ENCODE results near the gene CD151. TPM values are rescaled to one million over a fixed set of nuclear protein-coding genes. Genes with fewer than 3 reads are reported as not detected.

The CD151 gene
- total RNA-seq, 2 donors from 2014 or later: 371 to 396 TPM

DNA sequence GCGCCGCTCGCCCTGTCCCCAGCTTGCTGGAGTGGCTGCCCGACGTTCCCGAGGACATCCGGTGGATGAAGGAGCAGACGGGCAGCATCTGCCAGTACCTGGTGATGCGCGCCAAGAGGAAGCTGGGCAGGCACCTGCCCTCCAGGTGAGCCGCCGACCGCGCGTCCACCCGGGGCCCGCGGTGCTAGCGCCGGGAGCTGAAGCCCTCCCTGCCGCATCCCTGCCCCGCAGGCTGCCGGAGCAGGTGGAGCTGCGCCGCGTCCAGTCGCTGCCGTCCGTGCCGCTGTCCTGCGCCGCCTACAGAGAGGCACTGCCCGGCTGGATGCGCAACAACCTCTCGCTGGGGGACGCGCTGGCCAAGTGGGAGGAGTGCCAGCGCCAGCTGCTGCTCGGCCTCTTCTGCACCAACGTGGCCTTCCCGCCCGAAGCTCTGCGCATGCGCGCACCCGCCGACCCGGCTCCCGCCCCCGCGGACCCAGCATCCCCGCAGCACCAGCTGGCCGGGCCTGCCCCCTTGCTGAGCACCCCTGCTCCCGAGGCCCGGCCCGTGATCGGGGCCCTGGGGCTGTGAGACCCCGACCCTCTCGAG, 8.4 kb upstream of the CD151 start:
- H3K4me1 ChIP-seq: peaks cover 46% of the 10 kb centered on the region
- H3K36me3 ChIP-seq: peaks cover 7% of the 10 kb centered on the region
- peaks cover 6% of the 10 kb centered on the region for H3K27me3 ChIP-seq
- H3K4me3 ChIP-seq: no peak overlapping the region
- no peaks in the 10 kb centered on the region for H3K9me3 ChIP-seq
- peak overlapping the region; percentile 13 to 84 for H3K9ac ChIP-seq (ENCODE audit: low read depth in 2 of 2, low read length in 2 of 2)
- peak overlapping the region; percentile 93 for H3K27ac ChIP-seq
- intact Hi-C loops (cut with DNase I): no loop called here
- TF ChIP-seq, protein P1, sequence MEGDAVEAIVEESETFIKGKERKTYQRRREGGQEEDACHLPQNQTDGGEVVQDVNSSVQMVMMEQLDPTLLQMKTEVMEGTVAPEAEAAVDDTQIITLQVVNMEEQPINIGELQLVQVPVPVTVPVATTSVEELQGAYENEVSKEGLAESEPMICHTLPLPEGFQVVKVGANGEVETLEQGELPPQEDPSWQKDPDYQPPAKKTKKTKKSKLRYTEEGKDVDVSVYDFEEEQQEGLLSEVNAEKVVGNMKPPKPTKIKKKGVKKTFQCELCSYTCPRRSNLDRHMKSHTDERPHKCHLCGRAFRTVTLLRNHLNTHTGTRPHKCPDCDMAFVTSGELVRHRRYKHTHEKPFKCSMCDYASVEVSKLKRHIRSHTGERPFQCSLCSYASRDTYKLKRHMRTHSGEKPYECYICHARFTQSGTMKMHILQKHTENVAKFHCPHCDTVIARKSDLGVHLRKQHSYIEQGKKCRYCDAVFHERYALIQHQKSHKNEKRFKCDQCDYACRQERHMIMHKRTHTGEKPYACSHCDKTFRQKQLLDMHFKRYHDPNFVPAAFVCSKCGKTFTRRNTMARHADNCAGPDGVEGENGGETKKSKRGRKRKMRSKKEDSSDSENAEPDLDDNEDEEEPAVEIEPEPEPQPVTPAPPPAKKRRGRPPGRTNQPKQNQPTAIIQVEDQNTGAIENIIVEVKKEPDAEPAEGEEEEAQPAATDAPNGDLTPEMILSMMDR (IDR thresholded peaks at IDR 0.05): no peak
- DNase-seq: peak; percentile 81

DNA sequence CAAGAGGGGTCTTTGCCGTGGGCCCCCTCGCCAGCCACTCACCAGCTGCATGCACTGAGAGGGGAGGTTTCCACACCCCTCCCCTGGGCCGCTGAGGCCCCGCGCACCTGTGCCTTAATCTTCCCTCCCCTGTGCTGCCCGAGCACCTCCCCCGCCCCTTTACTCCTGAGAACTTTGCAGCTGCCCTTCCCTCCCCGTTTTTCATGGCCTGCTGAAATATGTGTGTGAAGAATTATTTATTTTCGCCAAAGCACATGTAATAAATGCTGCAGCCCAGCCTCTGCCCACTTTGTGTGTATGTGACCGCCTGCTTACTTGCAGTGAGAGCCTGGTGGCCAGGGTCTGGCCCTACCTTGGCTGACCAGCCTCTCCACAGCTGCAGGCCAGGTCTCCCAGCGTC, 7.8 kb upstream of the CD151 start:
- Histone ChIP-seq H3K9me3 (no peaks in the 10 kb centered on the region), H3K27me3 (peaks cover 6% of the 10 kb centered on the region), H3K4me1 (peaks cover 51% of the 10 kb centered on the region), H3K4me3 (no peak overlapping the region), H3K9ac (ENCODE audit: low read depth in 2 of 2, low read length in 2 of 2) (peak overlapping the region; percentile 1 to 84), H3K36me3 (peaks cover 7% of the 10 kb centered on the region), H3K27ac (peak overlapping the region; percentile 93)
- no peak for DNase-seq
- intact Hi-C loops (cut with DNase I): no loop called here
- TF ChIP-seq, protein P1 (IDR thresholded peaks at IDR 0.05): no peak

DNA sequence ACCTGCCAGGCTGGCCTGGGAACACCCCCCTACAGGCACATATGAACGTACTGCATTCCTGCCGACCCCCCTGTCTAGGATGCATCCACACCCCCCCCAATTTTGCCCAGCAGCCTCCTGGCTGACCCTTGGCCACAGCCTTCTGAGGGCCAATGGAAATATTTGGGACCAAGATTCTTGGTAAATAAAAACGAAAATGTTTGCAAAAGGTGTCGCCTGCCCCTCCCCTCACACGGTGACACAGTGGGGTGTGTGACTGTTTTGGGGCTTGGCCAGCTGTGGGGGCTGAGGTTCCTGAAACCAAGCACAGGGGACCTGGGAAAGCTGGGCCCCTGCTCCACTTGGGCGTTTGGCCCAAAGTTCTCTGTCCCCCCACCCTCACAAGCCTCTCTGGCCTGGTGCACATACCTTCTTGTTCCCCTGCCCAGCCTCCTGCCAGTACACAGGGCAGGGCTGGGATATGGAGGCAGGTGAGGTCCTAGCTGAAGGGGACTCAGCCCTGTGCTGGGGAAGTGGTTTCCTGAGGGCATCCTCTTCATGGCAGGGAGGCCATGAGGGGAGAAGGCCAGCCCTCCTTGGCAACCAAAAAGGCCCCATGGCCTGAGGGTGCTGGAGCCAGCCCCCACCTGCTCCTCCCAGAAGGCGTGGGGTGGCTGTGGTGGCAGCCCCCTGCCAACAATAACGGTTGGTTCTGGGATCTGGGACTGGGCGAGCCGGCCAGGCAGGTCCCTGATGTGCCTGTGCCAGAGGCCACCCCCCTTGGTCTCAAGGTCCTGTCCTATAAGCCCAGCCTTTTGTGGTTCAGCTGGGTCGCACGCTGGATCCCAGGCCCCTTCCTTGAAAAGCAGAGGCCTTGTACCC, 7.2 kb upstream of the CD151 start:
- intact Hi-C loops (cut with DNase I): no loop called here
- Histone ChIP-seq H3K36me3 (peaks cover 7% of the 10 kb centered on the region), H3K27ac (peak overlapping the region; percentile 93), H3K27me3 (peaks cover 9% of the 10 kb centered on the region), H3K9me3 (no peaks in the 10 kb centered on the region), H3K4me1 (peaks cover 47% of the 10 kb centered on the region), H3K9ac (ENCODE audit: low read depth in 2 of 2, low read length in 2 of 2) (peak overlapping the region in 1 of 2 donors; percentile 84), H3K4me3 (no peak overlapping the region)
- peak; percentile 81 for DNase-seq
- TF ChIP-seq, protein P1 (IDR thresholded peaks at IDR 0.05): no peak

DNA sequence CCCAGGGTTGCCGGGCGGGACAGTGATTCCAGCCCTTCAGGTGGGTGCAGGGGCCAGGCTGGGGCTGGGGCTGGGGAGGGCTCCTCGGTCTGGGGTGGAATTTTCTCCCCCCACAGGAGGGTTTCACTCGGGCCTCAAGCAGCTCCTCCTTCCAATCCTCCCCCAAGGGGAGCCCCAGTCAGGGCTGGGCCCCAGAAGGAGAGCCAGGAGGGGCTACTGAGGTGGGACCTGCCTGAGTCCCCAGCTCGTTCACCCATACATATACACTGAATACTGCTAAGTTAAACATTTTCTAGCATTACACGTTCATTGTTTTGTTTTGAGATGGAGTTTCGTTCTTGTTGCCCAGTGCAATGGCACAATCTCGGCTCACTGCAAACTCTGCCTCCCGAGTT, 6.5 kb upstream of the CD151 start:
- Histone ChIP-seq H3K27ac (peak overlapping the region; percentile 93), H3K27me3 (peaks cover 15% of the 10 kb centered on the region)
- no peak for DNase-seq

DNA sequence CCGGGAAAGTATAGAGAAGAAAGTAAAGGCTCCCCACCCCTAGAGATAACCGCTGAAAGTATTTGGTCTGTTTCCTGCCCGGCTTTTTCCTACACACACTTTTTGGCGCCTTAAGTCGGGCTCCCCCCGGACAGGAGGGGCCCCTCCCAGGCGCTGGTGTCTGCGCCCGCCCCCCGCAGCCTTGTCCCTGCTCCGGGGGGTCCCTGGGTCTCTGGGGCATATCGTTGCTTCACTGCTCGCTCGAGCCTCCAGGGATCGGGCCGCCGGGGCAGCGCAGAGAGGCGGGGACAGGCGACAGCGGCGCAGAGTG, 6.0 kb upstream of the CD151 start:
- DNase-seq: no peak
- H3K4me3 ChIP-seq: peak overlapping the region; percentile 41
- TF ChIP-seq, protein P1 (IDR thresholded peaks at IDR 0.05): no peak
- peaks cover 35% of the 10 kb centered on the region for H3K4me1 ChIP-seq
- peak overlapping the region; percentile 93 for H3K27ac ChIP-seq
- peaks cover 7% of the 10 kb centered on the region for H3K36me3 ChIP-seq
- peak overlapping the region; percentile 84 for H3K9ac ChIP-seq (ENCODE audit: low read depth in 2 of 2, low read length in 2 of 2)
- intact Hi-C loops (cut with DNase I): no loop called here
- H3K9me3 ChIP-seq: no peaks in the 10 kb centered on the region
- peaks cover 18% of the 10 kb centered on the region for H3K27me3 ChIP-seq

More for the DNA sequence above, 6.5 kb upstream of the CD151 start:
- intact Hi-C loops (cut with DNase I): no loop called here
- Histone ChIP-seq H3K9me3 (no peaks in the 10 kb centered on the region), H3K36me3 (peaks cover 7% of the 10 kb centered on the region), H3K4me3 (peak overlapping the region; percentile 41), H3K4me1 (peaks cover 41% of the 10 kb centered on the region), H3K9ac (ENCODE audit: low read depth in 2 of 2, low read length in 2 of 2) (peak overlapping the region; percentile 84)
- TF ChIP-seq, protein P1 (IDR thresholded peaks at IDR 0.05): no peak
